GM12872 (cell line): ENCODE measurements around the gene SNED1.

Experiments used
- TF ChIP-seq, protein P1 (sequence below): IDR thresholded peaks from 3 replicates; pipeline ENCODE4 v1.5.1; 2011; ENCODE audit warnings: low read depth, mild to moderate bottlenecking, low read length, moderate library complexity; ENCODE audit not compliant: insufficient read depth

The SNED1 gene

DNA sequence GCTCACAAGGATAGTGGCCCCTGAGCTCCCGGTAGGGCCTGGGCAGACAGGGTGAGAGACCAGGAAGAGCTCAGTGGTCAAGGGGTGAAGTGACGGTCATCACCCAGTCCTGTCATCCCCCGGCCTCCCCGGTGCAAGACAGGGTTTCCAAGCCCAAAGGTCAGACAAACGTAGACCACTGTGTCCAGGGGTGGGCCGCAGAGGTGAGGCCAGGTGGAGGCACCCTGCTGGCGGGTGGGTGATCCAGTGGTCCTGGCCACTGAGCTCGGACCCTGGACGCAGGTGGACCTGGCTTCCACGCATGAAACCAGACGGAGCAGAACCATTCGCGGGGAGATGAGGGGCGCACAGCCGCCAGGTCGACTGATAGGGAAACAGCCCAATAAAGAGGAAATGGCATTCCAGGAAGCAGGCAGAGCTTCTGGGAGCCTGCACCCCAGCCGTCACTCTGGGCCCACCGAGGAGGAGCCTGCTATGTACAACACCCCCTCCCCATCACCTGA is 14.4 kb upstream of the SNED1 start:
- TF ChIP-seq, protein P1, sequence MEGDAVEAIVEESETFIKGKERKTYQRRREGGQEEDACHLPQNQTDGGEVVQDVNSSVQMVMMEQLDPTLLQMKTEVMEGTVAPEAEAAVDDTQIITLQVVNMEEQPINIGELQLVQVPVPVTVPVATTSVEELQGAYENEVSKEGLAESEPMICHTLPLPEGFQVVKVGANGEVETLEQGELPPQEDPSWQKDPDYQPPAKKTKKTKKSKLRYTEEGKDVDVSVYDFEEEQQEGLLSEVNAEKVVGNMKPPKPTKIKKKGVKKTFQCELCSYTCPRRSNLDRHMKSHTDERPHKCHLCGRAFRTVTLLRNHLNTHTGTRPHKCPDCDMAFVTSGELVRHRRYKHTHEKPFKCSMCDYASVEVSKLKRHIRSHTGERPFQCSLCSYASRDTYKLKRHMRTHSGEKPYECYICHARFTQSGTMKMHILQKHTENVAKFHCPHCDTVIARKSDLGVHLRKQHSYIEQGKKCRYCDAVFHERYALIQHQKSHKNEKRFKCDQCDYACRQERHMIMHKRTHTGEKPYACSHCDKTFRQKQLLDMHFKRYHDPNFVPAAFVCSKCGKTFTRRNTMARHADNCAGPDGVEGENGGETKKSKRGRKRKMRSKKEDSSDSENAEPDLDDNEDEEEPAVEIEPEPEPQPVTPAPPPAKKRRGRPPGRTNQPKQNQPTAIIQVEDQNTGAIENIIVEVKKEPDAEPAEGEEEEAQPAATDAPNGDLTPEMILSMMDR = no peak

DNA sequence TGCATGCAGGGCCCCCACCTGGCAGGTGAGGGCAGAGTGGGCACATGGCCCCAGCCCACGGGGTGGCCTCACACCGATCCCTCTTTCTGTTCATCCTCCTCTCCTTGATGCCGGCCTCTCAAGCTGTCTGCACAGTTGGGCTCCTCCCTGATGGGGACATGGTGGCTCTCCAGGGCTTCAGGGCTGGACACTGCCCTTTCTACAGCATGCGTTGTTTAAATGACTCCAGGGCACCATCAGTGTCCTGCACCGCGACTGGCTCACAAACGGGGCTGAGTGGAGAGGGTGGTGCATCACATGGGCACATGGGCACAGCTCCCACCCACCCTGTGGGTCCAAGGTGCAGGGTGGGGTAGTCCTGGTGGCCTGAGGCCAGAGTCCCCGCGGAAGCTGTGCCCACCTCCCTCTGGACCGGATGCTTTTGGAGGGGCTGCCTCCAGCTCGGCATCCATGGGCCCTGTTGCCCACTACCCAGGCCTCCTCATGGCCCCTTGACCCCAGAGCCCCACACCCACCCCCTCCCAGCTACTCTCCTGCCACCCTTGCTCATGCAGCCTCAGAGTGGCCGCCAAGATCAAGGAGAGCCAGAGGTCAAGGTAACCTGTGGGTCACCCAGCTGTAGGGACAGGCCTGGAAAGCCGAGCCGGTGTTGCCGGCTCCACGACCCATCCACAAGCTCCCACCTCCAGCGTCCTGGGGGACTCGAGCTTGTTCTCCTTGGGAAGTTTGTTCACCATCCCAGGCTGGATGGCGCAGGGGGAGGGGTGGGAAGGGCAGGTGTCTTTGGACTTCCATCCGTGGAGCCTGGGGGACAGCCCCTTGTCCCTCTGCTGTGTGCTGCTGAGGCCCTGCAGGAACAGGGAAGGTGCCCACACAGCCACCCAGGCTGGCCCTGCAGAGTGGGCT is 12.3 kb upstream of the SNED1 start:
- TF ChIP-seq, protein P1 = no peak

DNA sequence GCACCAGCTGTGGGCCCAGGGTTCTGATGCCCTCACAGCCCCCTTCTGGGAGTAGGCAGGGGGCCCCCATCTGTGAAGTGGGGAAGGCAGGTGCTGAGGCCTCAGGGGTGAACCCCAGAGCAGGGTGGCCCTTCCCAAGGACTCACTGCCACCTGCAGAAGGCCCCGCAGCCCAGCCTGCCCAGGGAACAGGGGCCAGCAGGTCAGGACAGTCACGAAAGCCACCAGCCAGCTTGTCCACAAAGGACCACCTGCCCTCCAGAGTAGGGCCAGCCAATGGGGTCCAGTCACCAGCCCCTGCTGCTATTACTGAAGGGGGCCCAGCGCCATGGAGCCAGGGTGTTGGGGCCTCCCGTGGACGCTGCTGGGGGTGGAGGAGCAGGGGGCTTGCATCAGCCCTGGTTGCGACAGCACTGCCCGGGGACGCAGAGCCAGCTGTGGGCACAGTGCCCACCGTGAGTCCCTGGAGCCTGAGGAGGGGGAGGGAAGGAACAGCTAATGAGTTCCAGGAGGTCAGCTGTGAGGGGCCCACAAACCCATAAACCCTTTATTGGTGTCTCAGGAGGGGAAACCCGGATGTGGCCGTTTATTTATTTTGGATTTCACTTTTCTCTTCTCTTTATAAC is 11.5 kb upstream of the SNED1 start:
- TF ChIP-seq, protein P1 = no peak

DNA sequence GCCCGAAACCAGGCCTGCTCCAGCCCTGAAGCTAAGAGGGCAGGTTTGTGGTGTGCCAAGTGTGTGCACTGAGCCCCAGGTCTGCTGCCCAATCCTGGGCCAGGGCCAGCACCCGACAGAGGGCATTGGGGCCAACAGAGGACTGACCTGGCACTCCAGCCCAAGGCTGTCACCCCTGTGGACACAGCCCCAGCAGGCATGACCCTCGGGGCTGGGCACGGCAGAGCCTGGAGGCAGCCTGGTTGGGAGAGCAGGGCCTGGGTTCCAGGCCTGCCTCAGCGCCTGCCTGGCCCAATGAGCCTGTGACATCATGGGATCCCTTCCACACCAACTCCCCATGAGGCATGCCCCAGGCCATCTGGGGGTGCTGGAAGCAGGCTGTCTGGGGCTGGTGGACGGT is 10.8 kb upstream of the SNED1 start:
- TF ChIP-seq, protein P1 = no peak

DNA sequence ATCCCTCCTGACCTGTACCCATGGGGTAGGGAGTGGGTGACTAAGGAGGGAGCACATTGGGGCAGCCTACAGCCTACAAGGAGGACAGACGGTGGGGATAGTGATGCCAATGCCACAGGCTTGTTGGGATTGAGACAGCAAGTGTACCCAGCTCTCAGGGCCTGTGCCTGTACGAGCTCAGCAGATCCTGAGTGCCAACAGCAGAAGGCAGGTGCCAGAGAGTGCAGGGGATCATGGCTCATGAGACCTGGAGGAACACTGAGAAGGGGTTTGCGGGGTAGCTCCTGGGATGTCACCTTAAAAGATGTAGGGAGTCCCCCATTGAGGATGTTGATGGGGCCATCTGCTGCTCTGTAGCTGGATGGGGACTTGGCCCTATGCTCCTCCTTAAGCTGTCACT is 10.3 kb upstream of the SNED1 start:
- TF ChIP-seq, protein P1 = no peak

DNA sequence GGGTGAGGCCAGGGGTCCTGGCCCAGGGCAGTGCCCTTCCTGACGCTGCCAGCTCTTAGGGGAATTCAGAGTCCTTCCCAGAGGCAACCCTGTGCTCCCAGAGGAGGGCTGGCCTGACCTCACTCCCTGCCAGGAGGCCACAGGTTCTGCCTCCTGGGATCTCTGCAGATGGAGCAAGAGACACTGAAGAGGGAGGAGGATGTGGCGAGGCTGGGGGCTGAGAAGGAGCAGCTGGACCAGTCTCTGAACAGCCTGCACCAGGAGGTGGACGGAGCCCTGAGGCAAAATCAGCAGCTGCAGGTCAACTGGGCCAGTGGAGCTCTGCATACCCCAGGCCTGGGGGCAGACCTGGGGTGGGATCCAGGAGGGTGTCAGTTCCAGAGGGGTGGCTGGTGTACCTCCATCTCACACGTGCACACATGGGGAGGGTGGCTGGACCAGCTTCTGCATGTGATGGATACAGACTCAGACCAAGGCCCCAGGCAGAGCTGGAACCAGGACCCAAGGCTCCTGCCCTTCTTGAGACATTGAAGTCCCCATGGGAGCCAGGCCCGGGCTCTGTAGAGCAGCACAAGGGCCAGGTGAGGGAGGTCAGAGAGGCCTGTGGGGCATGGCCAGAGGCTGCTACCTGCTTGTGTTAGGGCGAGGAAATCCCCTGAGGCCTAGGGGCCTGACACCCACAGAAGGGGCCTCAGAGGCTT is 9.7 kb upstream of the SNED1 start:
- TF ChIP-seq, protein P1 = no peak
